Stimulated activated CD4-positive, alpha-beta T cell treated with anti-CD3 and anti-CD28 coated beads, Interleukin-15, amount 100 ng/mL, for 48 hours (primary cell): ENCODE data around the gene DHX35.
"Not testable (repeated sequence)": the region's sequence is repeated elsewhere in the genome, so short reads cannot be mapped to it uniquely, and the experiment has no call there.

Experiments used
- DNase-seq, 2 donors: peaks; one replicate each; pipeline ENCODE4 v3.0.0-alpha.2; 2020; ENCODE audit warnings: low read depth in 2 of 2

The DHX35 gene

GRCh38 chr20:38975539-38976120 is 13.5 kb downstream of the DHX35 start:
- DNase-seq: no peak

GRCh38 chr20:38979434-38979833 is 17.3 kb downstream of the DHX35 start:
- no peak for DNase-seq

GRCh38 chr20:38979842-38980241 is 17.7 kb downstream of the DHX35 start:
- no peak for DNase-seq

GRCh38 chr20:38982291-38982690 is 20.1 kb downstream of the DHX35 start:
- no peak for DNase-seq

DNA sequence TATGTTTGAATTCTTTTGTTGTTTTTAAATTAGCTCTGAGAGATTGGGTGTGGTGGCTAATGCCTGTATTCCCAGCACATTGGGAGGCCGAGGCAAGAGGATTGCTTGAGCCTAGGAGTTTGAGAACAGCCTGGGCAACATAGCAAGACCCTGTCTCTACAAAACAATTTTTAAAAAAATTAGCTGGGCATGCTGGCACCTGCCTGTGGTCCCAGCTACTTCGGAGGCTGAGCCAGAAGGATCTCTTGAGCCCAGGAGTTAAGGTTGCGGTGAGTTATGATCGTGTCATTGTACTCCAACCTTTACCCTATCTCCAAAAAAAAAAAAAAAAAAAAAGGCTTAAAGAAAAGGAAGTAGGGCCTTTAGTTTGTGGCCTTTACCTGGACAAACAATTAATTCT is 22.9 kb downstream of the DHX35 start:
- no peak for DNase-seq

DNA sequence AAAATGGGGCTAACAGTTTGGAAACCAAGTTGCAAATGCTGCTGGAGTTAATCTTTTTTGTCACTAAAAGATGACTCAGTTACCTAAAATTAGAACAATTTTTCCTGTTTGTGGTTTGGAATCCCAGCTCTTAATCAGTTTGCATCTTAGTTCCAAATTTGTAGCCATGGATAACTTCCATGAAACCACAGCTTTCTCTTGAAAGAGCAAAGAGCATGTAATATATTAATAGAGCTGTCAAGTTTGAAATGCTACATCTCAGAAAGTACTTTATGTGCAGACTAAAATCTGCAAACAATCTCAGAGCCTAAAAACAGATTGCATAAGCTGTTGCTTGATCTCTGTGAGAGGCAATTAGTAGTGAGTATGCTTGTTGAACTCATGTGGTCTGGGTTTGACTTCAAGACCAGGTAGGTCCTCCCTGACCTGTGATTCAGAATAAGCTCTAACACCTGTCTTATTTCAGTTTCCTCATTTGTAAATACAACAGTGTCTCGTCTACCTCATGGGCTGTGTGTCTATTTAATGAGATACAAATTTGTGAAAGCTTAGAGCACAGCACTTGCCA is 23.5 kb downstream of the DHX35 start:
- no peak for DNase-seq

GRCh38 chr20:38986663-38987062 is 24.5 kb downstream of the DHX35 start:
- DNase-seq: no peak

DNA sequence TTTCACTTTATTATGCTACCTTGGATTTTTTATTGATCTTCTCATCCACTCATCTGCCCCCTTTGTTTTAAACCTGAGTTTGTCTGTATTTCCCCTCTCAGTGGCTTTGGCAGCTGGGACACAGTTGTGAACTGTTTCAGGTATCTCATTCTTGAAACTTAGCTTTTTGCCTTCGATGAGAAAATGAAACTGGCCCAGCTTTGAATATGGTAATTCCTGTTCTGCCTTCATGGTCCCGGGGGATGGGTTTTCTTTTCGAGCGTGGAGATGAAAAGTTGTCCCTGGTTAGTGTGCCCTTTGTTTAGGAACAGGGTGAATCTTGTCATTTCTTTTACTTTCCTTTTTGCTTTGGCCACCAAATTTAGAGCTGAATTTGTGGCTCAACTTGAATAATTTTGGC is 25.6 kb downstream of the DHX35 start:
- no peak for DNase-seq

- DNase-seq: no peak
Measured at GRCh38 chr20:38990728-38991127, 28.6 kb downstream of the DHX35 start.

DNA sequence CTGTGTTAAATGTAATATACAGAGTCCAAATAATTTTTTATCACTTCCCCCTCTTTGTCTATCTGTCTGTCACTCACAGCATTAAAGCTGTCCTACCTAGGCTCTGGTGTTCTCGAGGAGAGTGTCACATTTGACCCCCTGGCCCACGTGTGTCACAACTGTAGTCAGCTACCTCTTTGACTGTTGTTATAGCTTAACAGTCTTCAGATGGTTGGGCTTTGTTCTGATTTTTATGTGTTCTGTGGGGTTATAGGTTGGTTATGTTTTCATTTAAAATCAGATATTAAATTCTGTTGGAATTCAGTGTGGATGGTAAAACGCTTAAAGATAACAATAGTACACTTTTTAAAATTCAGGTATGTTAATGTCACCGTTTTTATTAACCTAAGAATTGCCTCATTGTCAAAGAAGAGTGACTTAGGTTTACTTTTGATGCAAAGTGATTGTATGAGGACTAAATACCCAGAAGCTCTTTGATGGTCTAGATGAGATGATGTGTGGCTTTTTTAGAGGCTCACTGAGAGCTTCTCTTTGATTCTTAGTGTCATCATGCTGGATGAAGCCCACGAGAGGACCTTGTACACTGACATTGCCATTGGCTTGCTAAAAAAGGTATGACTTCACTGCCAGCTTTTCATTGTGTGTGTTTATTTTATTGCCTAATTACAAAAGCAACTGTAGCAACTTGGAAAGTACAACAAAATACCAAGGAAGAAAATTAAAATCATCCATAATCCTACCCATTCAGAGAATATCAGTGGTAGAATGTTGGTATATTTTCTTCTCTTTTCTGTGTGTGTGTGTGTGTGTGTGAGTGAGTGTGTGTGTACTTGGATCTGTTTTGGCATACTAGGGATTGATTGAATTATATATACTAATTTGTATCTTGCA is 29.9 kb downstream of the DHX35 start:
- DNase-seq: no peak

DNA sequence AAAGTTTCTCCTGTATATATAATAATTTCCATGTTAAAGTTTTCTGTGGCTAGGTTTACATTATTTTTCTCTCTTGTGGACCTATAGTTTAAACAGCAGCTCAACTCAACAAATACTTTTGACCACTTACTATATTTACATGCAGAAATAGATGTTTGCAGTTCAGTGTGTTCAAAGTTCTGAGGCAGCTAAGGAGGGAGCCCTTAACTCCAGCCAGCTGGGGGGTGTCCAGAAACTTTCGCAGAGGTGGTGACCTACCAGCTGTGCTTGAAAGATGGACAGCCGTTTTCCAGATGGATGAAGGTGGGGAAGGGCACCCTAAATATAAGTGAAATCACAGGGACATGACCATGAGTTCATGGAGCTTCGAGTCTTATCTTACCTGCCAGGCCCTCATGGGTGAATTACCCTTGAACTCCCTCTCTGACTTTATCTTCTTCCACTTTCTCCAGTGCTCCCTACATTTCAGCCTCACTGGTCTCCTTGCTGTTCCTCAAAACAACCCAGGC is 33.4 kb downstream of the DHX35 start:
- no peak for DNase-seq

- DNase-seq: not testable (repeated sequence)
Measured at GRCh38 chr20:38996866-38997265, 34.7 kb downstream of the DHX35 start.

- DNase-seq: peak; percentile 48 to 59
Measured at GRCh38 chr20:38997622-38998021, 35.5 kb downstream of the DHX35 start.

- DNase-seq: no peak
Measured at GRCh38 chr20:38999217-38999616, 37.1 kb downstream of the DHX35 start.

GRCh38 chr20:38999965-39000910 is 38.1 kb downstream of the DHX35 start:
- DNase-seq: no peak

DNA sequence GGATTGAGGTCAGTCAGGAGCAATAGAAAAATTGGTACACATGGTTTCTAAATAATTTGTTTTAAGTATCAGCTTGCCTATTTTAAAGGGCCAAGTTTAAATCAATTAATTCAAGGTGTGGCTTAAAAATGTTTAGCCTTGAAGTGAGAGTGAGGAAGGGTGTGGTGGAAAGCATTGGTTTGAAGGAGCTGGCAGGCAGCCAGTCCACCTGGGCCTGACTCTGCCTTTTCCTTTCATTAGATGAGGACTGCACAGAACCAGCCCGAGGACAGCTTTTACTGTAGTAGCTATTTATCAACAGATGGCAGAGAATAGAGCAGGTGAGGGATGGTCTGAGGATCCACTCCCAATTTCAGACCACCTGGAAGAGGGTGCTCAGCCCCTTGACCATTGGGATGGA is 42.4 kb downstream of the DHX35 start:
- DNase-seq: no peak

DNA sequence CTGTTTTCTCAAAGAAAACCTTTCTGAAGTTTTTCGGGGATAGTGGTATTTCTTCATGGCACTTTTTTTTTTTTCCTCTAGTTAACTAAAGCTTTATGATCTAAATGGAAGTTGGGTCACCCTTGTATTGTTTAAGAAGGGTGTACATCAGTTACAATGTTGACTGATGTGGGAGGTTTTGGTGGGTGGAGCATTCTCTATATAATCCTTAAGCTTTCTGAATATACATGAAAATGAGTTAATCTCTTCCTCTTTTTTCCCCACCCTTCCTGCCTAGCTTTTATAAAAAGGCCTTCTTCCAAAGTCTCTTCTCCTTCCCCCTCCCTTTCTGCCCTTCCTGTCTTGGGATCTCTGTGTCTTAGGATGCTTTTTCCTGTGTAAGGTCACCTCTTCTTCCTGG is 47.2 kb downstream of the DHX35 start:
- no peak for DNase-seq

DNA sequence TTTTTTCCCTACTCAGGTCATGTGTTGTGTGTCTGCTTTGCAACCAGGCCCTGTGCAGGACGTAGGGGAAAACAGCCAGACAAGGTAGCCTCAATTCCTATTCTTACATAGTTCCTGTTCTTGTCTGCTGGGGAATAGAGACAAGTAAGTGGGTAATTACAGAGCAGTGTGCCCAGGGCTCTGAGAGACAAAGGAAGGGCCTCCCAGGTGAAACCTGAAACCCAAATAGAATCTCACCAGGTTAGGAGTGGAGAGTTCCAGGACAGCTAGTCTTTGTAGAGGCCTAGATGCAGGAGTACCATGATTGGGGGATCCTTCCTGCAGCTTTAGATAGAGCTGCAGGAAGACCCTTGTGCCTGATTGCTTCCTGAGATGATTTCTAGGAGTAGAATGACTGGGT is 48.4 kb downstream of the DHX35 start:
- DNase-seq: no peak

- no peak for DNase-seq
Measured at GRCh38 chr20:39013662-39014109, 51.5 kb downstream of the DHX35 start.

- no peak for DNase-seq
Measured at GRCh38 chr20:39016041-39016440, 53.9 kb downstream of the DHX35 start.

DNA sequence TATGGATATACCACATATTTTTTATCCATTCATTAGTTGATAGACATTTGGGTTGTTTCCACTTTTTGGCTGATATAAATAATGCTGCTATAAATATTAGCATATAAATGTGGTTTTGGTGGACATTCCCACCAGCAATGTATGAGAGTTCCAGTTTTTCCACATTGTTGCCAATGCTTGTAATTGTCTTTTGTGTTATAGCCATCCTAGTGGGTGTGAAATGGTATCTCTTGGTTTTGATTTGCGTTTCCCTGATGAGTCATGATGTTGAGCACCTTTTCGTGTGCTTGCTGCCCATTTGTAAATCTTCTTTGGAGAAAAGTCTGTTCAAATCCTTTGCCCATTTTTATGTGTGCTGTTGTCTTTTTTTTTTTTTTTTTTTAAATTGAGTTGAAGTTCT is 54.4 kb downstream of the DHX35 start:
- DNase-seq: no peak

- no peak for DNase-seq
Measured at GRCh38 chr20:39019027-39019426, 56.9 kb downstream of the DHX35 start.
